ENCODE measurements around the gene NAA16. TPM values are rescaled to one million over a fixed set of nuclear protein-coding genes. Genes with fewer than 3 reads are reported as not detected.
A peak's percentile ranks its signal among the peaks of the same experiment; 100 is the strongest.

NAA16 gene
- total RNA-seq, 1 experiment from 2014 or later: 9.8 TPM

DNA sequence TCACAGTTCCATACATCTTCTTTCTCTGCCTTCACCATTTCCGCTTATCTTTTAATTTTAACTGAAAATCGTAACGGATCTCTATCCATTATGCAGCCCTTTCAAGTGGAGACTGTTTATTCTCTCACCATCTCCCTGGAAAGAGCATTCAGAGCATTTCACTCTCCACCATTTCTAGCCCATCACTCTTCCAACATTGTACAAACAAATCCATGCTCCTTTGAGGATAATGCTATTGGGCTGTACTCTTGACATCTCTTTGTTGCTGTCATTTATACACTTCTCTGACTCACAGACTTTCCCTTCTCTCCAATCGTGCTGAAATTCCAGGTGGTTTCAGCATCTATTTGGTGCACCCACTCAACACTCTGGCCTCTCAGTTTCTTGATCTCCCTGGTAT lies 71.4 kb downstream of the NAA16 start:
- intact Hi-C loops (cut with micrococcal nuclease): no loop called here
- no peaks in the 10 kb centered on the region for H3K9me3 ChIP-seq (ENCODE audit: low read length)
- ATAC-seq: no peak
- no peaks in the 10 kb centered on the region for H3K9me2 ChIP-seq (replicated peaks; ENCODE audit: low read length)
- H3K27ac ChIP-seq (ENCODE audit: low read length): no peak overlapping the region
- H3K36me3 ChIP-seq (ENCODE audit: low read depth, low read length): no peaks in the 10 kb centered on the region
- DNase-seq: no peak
- H3K27me3 ChIP-seq (ENCODE audit: low read length): no peaks in the 10 kb centered on the region
- no TSS peak for BruUV-seq (replicated peaks)
- CTCF ChIA-PET: no interaction called here
- H3K4me1 ChIP-seq (ENCODE audit: insufficient read depth, low read length): no peaks in the 10 kb centered on the region
- H3K79me2 ChIP-seq (ENCODE audit: low read length): no peaks in the 10 kb centered on the region
- H3K9ac ChIP-seq (ENCODE audit: low read length): no peak overlapping the region
- no peak overlapping the region for H3K4me2 ChIP-seq (ENCODE audit: low read length)
- no peaks in the 10 kb centered on the region for H4K20me1 ChIP-seq (ENCODE audit: low read length)
- POLR2A ChIA-PET (ENCODE audit: unreplicated experiment): no interaction called here
- no peaks in the 10 kb centered on the region for H3F3A ChIP-seq (ENCODE audit: low read length, unreplicated experiment)
- H2AFZ ChIP-seq (ENCODE audit: low read length): no peak overlapping the region
- no peak overlapping the region for H3K4me3 ChIP-seq (ENCODE audit: low read length)
- TF ChIP-seq EZH2 (IDR thresholded peaks at IDR 0.05; ENCODE audit: low read length, unreplicated experiment): no peak
- TF ChIP-seq, protein P1, sequence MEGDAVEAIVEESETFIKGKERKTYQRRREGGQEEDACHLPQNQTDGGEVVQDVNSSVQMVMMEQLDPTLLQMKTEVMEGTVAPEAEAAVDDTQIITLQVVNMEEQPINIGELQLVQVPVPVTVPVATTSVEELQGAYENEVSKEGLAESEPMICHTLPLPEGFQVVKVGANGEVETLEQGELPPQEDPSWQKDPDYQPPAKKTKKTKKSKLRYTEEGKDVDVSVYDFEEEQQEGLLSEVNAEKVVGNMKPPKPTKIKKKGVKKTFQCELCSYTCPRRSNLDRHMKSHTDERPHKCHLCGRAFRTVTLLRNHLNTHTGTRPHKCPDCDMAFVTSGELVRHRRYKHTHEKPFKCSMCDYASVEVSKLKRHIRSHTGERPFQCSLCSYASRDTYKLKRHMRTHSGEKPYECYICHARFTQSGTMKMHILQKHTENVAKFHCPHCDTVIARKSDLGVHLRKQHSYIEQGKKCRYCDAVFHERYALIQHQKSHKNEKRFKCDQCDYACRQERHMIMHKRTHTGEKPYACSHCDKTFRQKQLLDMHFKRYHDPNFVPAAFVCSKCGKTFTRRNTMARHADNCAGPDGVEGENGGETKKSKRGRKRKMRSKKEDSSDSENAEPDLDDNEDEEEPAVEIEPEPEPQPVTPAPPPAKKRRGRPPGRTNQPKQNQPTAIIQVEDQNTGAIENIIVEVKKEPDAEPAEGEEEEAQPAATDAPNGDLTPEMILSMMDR (conservative IDR thresholded peaks at IDR 0.05; ENCODE audit: low read depth, low read length): no peak
- TF ChIP-seq EZH2phosphoT487 (IDR thresholded peaks at IDR 0.05; ENCODE audit: borderline replicate concordance, low read length): no peak

DNA sequence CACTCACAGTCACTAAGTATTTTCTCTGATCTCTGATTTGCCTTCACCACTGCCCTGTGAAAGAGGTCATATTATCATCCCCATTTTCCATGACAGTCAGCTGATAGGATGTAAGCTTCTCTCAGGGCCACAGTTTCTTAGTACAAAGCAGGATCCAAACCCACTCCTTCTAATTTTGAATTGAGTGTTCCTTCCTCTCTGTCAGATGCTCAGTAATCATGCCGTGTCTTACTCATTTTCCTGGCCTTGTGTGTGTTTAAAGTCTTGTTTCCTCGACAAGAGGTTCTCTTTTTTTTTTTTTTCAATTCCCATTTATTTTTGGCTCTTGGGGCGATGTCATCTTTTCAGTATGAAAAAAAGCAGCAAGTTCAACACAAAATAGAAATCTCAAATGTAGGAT lies 72.3 kb downstream of the NAA16 start:
- no peaks in the 10 kb centered on the region for H3F3A ChIP-seq (ENCODE audit: low read length, unreplicated experiment)
- BruUV-seq (replicated peaks): no TSS peak
- H3K9me3 ChIP-seq (ENCODE audit: low read length): no peaks in the 10 kb centered on the region
- H4K20me1 ChIP-seq (ENCODE audit: low read length): no peaks in the 10 kb centered on the region
- no peaks in the 10 kb centered on the region for H3K4me1 ChIP-seq (ENCODE audit: insufficient read depth, low read length)
- no peak overlapping the region for H3K4me3 ChIP-seq (ENCODE audit: low read length)
- TF ChIP-seq EZH2 (IDR thresholded peaks at IDR 0.05; ENCODE audit: low read length, unreplicated experiment): no peak
- TF ChIP-seq, protein P1 (conservative IDR thresholded peaks at IDR 0.05; ENCODE audit: low read depth, low read length): no peak
- TF ChIP-seq EZH2phosphoT487 (IDR thresholded peaks at IDR 0.05; ENCODE audit: borderline replicate concordance, low read length): no peak
- DNase-seq (no peak), ATAC-seq (no peak)
- H3K79me2 ChIP-seq (ENCODE audit: low read length): no peaks in the 10 kb centered on the region
- H3K4me2 ChIP-seq (ENCODE audit: low read length): no peak overlapping the region
- intact Hi-C loops (cut with micrococcal nuclease): no loop called here
- H3K27me3 ChIP-seq (ENCODE audit: low read length): no peaks in the 10 kb centered on the region
- no peak overlapping the region for H3K9ac ChIP-seq (ENCODE audit: low read length)
- no peak overlapping the region for H3K27ac ChIP-seq (ENCODE audit: low read length)
- H3K36me3 ChIP-seq (ENCODE audit: low read depth, low read length): no peaks in the 10 kb centered on the region
- ChIA-PET POLR2A (ENCODE audit: unreplicated experiment) (no interaction called here), CTCF (no interaction called here)
- H3K9me2 ChIP-seq (replicated peaks; ENCODE audit: low read length): no peaks in the 10 kb centered on the region
- no peak overlapping the region for H2AFZ ChIP-seq (ENCODE audit: low read length)

DNA sequence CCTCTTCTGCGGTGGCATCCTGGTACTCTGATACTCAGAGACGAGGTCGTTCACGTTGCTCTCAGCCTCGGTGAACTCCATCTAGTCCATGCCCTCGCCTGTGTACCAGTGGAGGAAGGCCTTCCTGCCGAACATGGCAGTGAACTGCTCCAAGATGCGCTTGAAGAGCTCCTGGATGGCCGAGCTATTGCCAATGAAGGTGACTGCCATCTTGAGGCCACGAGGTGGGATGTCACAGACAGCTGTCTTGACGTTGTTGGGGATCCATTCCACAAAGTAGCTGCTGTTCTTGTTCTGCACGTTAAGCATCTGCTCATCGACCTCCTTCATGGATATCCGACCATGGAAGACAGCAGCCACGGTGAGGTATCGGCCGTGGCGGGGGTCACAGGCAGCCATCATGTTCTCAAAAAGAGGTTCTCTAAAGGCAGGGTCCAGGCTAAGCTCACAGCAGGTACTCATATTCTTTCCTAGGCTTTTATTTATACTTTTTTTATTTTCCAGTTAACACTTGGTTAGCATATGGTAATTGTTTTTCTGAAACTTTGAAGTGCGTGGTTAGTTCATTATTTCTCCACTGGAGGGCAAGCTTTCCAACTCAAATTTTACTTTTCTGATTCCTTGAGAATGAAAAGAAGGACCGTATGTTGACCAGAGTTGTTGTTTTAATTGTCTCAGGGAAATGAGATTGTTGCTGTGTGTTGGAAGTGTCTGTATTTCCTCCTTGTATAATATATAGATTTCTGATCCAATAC lies 73.9 kb downstream of the NAA16 start:
- Histone ChIP-seq H3K4me3 (ENCODE audit: low read length) (no peak overlapping the region), H3K4me2 (ENCODE audit: low read length) (no peak overlapping the region), H2AFZ (ENCODE audit: low read length) (no peak overlapping the region), H3K79me2 (ENCODE audit: low read length) (no peaks in the 10 kb centered on the region), H3K9me3 (ENCODE audit: low read length) (no peaks in the 10 kb centered on the region), H3K9me2 (replicated peaks; ENCODE audit: low read length) (no peaks in the 10 kb centered on the region), H3K36me3 (ENCODE audit: low read depth, low read length) (no peaks in the 10 kb centered on the region), H3K4me1 (ENCODE audit: insufficient read depth, low read length) (no peaks in the 10 kb centered on the region), H3K27me3 (ENCODE audit: low read length) (no peaks in the 10 kb centered on the region), H3K9ac (ENCODE audit: low read length) (no peak overlapping the region), H3F3A (ENCODE audit: low read length, unreplicated experiment) (no peaks in the 10 kb centered on the region), H4K20me1 (ENCODE audit: low read length) (no peaks in the 10 kb centered on the region), H3K27ac (ENCODE audit: low read length) (no peak overlapping the region)
- no peak for TF ChIP-seq EZH2 (IDR thresholded peaks at IDR 0.05; ENCODE audit: low read length, unreplicated experiment)
- TF ChIP-seq, protein P1 (conservative IDR thresholded peaks at IDR 0.05; ENCODE audit: low read depth, low read length): peak; percentile 63
- TF ChIP-seq EZH2phosphoT487 (IDR thresholded peaks at IDR 0.05; ENCODE audit: borderline replicate concordance, low read length): no peak
- no TSS peak for BruUV-seq (replicated peaks)
- intact Hi-C loops (cut with micrococcal nuclease): loop anchor here (1.0 kb wide), 1 partner anchor 266 kb away; no protein-coding TSS in a partner anchor
- ATAC-seq (no peak), DNase-seq (peak; percentile 36)
- CTCF ChIA-PET: interaction anchor here (0.6 kb wide), 1 partner anchor 308 kb away, joined by 3 read pairs; no protein-coding TSS in a partner anchor
- POLR2A ChIA-PET (ENCODE audit: unreplicated experiment): no interaction called here
